ENCODE measurements around the gene DYNLT2. TPM values are rescaled to one million over a fixed set of nuclear protein-coding genes. Genes with fewer than 3 reads are reported as not detected.

DYNLT2 gene
- total RNA-seq, 4 donors from 2014 or later = 3.9 to 6.0 (median 4.0) TPM

- DNase-seq = peak in 1 of 3 donors; percentile 4
- Histone ChIP-seq H3K27me3 (no peaks in the 10 kb centered on the region), H3K4me1 (peaks cover 0 to 9% (median 0%) of the 10 kb centered on the region in 4 donors), H3K36me3 (no peaks in the 10 kb centered on the region), H3K27ac (no peak overlapping the region), H3K4me3 (no peak overlapping the region), H3K9me3 (no peaks in the 10 kb centered on the region)
- TF ChIP-seq POLR2A (IDR thresholded peaks at IDR 0.05) = no peak
- no peak for TF ChIP-seq CTCF (IDR thresholded peaks at IDR 0.05)
Observed at GRCh38 chr6:169795196-169795595, 43.8 kb upstream of the DYNLT2 start.

GRCh38 chr6:169794317-169795055 lies 43.1 kb upstream of the DYNLT2 start:
- H3K4me3 ChIP-seq = no peak overlapping the region
- TF ChIP-seq POLR2A (IDR thresholded peaks at IDR 0.05) = no peak
- TF ChIP-seq CTCF (IDR thresholded peaks at IDR 0.05) = no peak
- H3K27me3 ChIP-seq = no peaks in the 10 kb centered on the region
- H3K27ac ChIP-seq = no peak overlapping the region
- H3K4me1 ChIP-seq = peaks cover 0 to 12% (median 2%) of the 10 kb centered on the region in 4 donors
- H3K9me3 ChIP-seq = no peaks in the 10 kb centered on the region
- peak in 2 of 3 donors; percentile 44 for DNase-seq
- H3K36me3 ChIP-seq = no peaks in the 10 kb centered on the region

- DNase-seq = peak in 1 of 3 donors; percentile 40
- TF ChIP-seq POLR2A (IDR thresholded peaks at IDR 0.05) = no peak
- no peak for TF ChIP-seq CTCF (IDR thresholded peaks at IDR 0.05)
- no peak overlapping the region for H3K4me3 ChIP-seq
- H3K27me3 ChIP-seq = no peaks in the 10 kb centered on the region
- peaks cover 0 to 16% (median 2%) of the 10 kb centered on the region in 4 donors for H3K4me1 ChIP-seq
- no peaks in the 10 kb centered on the region for H3K36me3 ChIP-seq
- H3K9me3 ChIP-seq = no peaks in the 10 kb centered on the region
- no peak overlapping the region for H3K27ac ChIP-seq
Observed at GRCh38 chr6:169793408-169793807, 42.0 kb upstream of the DYNLT2 start.

- DNase-seq = peak in 1 of 3 donors; percentile 35
- Histone ChIP-seq H3K27ac (no peak overlapping the region), H3K4me1 (peaks cover 0 to 16% (median 2%) of the 10 kb centered on the region in 4 donors), H3K27me3 (no peaks in the 10 kb centered on the region), H3K4me3 (no peak overlapping the region), H3K36me3 (no peaks in the 10 kb centered on the region), H3K9me3 (no peaks in the 10 kb centered on the region)
- TF ChIP-seq CTCF (IDR thresholded peaks at IDR 0.05) = no peak
- TF ChIP-seq POLR2A (IDR thresholded peaks at IDR 0.05) = no peak
Observed at GRCh38 chr6:169792306-169793015, 41.1 kb upstream of the DYNLT2 start.

GRCh38 chr6:169791721-169792131 lies 40.4 kb upstream of the DYNLT2 start:
- H3K9me3 ChIP-seq = no peaks in the 10 kb centered on the region
- TF ChIP-seq CTCF (IDR thresholded peaks at IDR 0.05) (no peak), POLR2A (IDR thresholded peaks at IDR 0.05) (no peak)
- peaks cover 0 to 16% (median 2%) of the 10 kb centered on the region in 4 donors for H3K4me1 ChIP-seq
- no peak overlapping the region for H3K4me3 ChIP-seq
- no peak overlapping the region for H3K27ac ChIP-seq
- no peaks in the 10 kb centered on the region for H3K27me3 ChIP-seq
- peak in 1 of 3 donors; percentile 33 for DNase-seq
- no peaks in the 10 kb centered on the region for H3K36me3 ChIP-seq

All from Peyer's patch (tissue), 4 donors.